ENCODE data around the gene GSTT2B. TPM values are rescaled to one million over a fixed set of nuclear protein-coding genes. Genes with fewer than 3 reads are reported as not detected.

GSTT2B gene
- total RNA-seq, 1 donor from 2014 or later, result not detected

- H3K27me3 Mint-ChIP-seq (ENCODE audit: insufficient read depth, low read depth), result peaks cover 3% of the 10 kb centered on the region
- H3K27ac ChIP-seq, result no peak overlapping the region
Observed at GRCh38 chr22:23939017-23939357, 22.0 kb downstream of the GSTT2B start.

GRCh38 chr22:23938328-23939016 is 22.5 kb downstream of the GSTT2B start:
- H3K27me3 Mint-ChIP-seq (ENCODE audit: insufficient read depth, low read depth), result peaks cover 3% of the 10 kb centered on the region
- H3K27ac Mint-ChIP-seq, result no peak overlapping the region
- H3K36me3 Mint-ChIP-seq, result no peaks in the 10 kb centered on the region
- Histone ChIP-seq H3K27ac (no peak overlapping the region), H4K20me1 (ENCODE audit: low read depth) (no peaks in the 10 kb centered on the region), H3K4me2 (no peak overlapping the region), H2AFZ (replicated peaks) (no peak overlapping the region), H3K27me3 (no peaks in the 10 kb centered on the region), H3K9ac (no peak overlapping the region), H3K79me2 (ENCODE audit: low read depth) (no peaks in the 10 kb centered on the region), H3K4me1 (no peaks in the 10 kb centered on the region), H3K4me3 (no peak overlapping the region), H3F3A (ENCODE audit: low read depth) (no peaks in the 10 kb centered on the region), H3K36me3 (no peaks in the 10 kb centered on the region), H3K9me3 (ENCODE audit: low read depth) (no peaks in the 10 kb centered on the region)
- TF ChIP-seq EZH2phosphoT487 (IDR thresholded peaks at IDR 0.05), result no peak
- TF ChIP-seq EZH2 (IDR thresholded peaks at IDR 0.05), result no peak
- TF ChIP-seq CTCF (IDR thresholded peaks at IDR 0.05), result no peak
- H3K4me1 Mint-ChIP-seq, result no peaks in the 10 kb centered on the region
- peak; percentile 18 for DNase-seq (ENCODE audit: low spot score)
- no peaks in the 10 kb centered on the region for H3K9me3 Mint-ChIP-seq
- no peak overlapping the region for H3K4me3 Mint-ChIP-seq

More at GRCh38 chr22:23939017-23939357, 22.0 kb downstream of the GSTT2B start:
- Histone ChIP-seq H3K4me2 (no peak overlapping the region), H4K20me1 (ENCODE audit: low read depth) (no peaks in the 10 kb centered on the region), H3K79me2 (ENCODE audit: low read depth) (no peaks in the 10 kb centered on the region), H3K27me3 (no peaks in the 10 kb centered on the region), H2AFZ (replicated peaks) (no peak overlapping the region), H3K4me1 (no peaks in the 10 kb centered on the region), H3K9me3 (ENCODE audit: low read depth) (no peaks in the 10 kb centered on the region), H3K9ac (no peak overlapping the region), H3K36me3 (no peaks in the 10 kb centered on the region), H3K4me3 (no peak overlapping the region), H3F3A (ENCODE audit: low read depth) (no peaks in the 10 kb centered on the region)
- H3K4me3 Mint-ChIP-seq, result no peak overlapping the region
- no peaks in the 10 kb centered on the region for H3K9me3 Mint-ChIP-seq
- no peak overlapping the region for H3K27ac Mint-ChIP-seq
- no peak for DNase-seq (ENCODE audit: low spot score)
- TF ChIP-seq EZH2phosphoT487 (IDR thresholded peaks at IDR 0.05) (no peak), CTCF (IDR thresholded peaks at IDR 0.05) (no peak), EZH2 (IDR thresholded peaks at IDR 0.05) (no peak)
- H3K36me3 Mint-ChIP-seq, result no peaks in the 10 kb centered on the region
- no peaks in the 10 kb centered on the region for H3K4me1 Mint-ChIP-seq

- Mint-ChIP-seq H3K4me3 (no peak overlapping the region), H3K27me3 (ENCODE audit: insufficient read depth, low read depth) (peaks cover 3% of the 10 kb centered on the region), H3K27ac (no peak overlapping the region), H3K9me3 (peaks cover 6% of the 10 kb centered on the region), H3K4me1 (no peaks in the 10 kb centered on the region), H3K36me3 (peaks cover 55% of the 10 kb centered on the region)
- H3K4me1 ChIP-seq, result no peaks in the 10 kb centered on the region
- peaks cover 3% of the 10 kb centered on the region for H3F3A ChIP-seq (ENCODE audit: low read depth)
- H3K4me2 ChIP-seq, result no peak overlapping the region
- no peaks in the 10 kb centered on the region for H3K36me3 ChIP-seq
- no peaks in the 10 kb centered on the region for H3K9me3 ChIP-seq (ENCODE audit: low read depth)
- H4K20me1 ChIP-seq (ENCODE audit: low read depth), result no peaks in the 10 kb centered on the region
- no peak overlapping the region for H3K27ac ChIP-seq
- no peak overlapping the region for H2AFZ ChIP-seq (replicated peaks)
- DNase-seq (ENCODE audit: low spot score), result no peak
- no peak overlapping the region for H3K9ac ChIP-seq
- no peaks in the 10 kb centered on the region for H3K27me3 ChIP-seq
- no peak overlapping the region for H3K4me3 ChIP-seq
- no peaks in the 10 kb centered on the region for H3K79me2 ChIP-seq (ENCODE audit: low read depth)
- TF ChIP-seq EZH2phosphoT487 (IDR thresholded peaks at IDR 0.05), result no peak
- TF ChIP-seq CTCF (IDR thresholded peaks at IDR 0.05), result no peak
- no peak for TF ChIP-seq EZH2 (IDR thresholded peaks at IDR 0.05)
Observed at GRCh38 chr22:23926561-23926960, 34.4 kb downstream of the GSTT2B start.
